ENCODE results near the gene SLC9A9.
"Not testable (repeated sequence)": the region's sequence is repeated elsewhere in the genome, so short reads cannot be mapped to it uniquely, and the experiment has no call there.

Gene SLC9A9

DNA sequence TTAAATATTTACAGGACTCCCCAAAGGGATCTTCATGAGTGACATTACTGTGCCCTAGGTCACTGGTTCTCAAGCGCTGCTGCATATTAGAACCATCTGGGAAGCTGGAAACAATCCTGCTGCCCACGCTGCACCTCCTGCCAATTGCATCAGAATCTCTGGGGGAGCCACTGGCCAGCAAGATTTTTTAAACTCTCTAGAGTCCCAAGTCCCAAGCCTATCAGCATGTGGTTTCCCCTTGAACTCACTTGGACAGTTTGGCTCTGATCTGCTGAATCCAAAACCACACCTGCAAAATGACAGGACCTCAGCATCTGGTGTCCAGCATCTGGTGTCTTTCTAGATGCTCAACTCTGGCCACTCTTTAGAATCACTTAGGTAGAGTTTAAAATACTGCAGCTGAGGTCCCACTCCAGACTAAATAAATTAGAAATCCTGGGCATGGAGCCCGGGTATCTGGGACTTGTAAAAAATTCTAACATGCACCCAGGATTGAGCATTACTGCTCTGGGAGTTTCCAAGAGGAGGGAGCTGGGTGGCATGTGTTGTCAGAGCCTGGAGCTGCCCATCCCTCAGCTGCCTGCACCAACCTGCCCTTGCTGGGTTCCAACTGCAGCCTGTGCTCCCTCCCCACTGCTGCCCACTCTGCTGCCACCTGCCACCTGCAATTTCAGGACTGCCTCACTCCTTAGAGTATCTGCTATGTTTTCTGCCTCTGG lies 311.3 kb downstream of the SLC9A9 start:
- DNase-seq: no peak

DNA sequence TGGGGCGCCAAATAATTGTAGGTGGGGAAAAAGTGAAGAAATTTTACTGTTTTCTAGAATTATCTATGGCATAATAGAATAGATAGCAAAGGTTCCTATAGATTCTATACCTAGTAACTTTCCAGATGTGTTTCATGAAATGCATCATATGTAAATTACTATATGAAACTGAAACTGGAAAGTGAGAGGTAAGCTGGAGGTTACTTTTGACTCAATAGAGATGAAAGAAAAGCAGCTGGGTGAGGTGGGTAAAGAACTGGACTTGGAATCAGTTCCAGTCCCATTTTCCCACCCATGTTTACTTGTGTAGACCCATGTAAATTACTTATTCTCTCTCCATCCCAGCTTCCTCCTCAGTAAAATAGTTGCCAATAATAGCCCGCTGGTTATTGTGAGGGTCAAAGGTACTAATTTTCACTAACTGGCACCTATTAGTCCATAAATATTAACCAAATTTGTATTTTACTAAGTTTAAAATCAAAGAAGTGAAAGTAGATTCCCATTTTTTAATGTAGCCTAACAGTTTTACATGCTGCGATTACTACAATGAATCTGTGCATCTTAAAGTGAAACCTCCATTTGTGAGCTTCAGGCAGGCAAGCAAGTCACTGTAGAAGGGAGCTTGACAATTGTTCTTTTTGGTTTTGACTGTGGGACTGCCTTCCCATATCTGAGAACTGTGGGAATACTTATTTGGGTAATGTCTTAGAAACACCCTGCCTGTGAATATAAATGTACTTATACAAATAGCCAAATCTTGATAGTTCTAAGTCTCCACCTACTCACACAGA lies 312.1 kb downstream of the SLC9A9 start:
- no peak for DNase-seq

DNA sequence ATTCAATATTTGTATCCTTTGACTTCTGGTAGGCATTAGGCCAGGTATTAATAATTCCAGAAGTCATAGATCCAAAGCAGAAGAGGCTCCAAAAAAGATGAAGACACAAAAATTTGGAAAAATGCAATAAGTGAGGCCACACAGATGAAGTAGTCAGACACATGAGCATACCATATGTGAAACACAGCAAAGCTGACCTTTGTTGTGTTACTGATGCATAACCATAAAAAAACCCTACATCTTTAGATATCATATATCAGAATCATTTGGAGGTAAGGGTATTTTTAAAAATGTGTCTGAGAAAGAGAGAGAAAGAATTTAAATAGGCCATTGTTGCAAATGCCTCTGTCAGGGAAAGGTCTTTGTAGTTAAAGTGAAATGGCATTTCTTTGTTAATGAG lies 314.9 kb downstream of the SLC9A9 start:
- no peak for DNase-seq

DNA sequence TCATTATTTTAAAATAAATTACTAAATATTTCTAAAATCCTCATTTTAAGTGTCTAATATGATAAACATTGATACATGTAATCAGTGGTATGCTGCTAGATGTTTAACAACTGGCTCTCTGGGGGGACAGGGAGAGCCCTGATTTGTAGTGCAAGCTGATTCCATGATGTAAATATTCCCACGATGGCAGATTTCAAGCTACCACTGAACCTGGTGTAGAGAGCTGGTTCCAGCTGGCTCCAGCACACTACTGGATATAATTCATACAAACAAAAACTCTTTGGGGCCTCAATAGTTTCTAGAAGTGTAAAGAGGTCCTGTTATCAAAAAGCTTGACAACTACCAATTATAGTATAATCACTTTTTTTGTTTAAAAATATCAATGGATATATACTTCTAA lies 316.2 kb downstream of the SLC9A9 start:
- DNase-seq: no peak

DNA sequence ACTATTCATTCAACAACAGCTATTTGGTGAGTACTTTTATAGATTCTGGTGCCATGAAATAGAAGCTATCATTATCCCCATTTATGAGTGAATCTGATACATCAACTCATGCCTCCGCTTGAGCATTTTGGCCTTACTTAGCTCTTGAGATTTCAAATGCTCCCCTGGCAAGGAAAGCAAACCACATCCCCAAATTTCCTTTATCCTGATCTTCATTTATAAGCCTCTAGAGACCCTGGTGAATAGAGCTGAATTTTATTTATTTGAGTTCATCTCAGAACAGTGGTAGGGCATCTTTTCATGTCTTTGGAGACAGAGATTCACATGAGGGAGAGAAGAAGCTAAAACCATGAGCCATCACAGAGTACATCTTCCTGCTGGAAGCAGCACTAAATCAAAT lies 317.2 kb downstream of the SLC9A9 start:
- DNase-seq: no peak

DNA sequence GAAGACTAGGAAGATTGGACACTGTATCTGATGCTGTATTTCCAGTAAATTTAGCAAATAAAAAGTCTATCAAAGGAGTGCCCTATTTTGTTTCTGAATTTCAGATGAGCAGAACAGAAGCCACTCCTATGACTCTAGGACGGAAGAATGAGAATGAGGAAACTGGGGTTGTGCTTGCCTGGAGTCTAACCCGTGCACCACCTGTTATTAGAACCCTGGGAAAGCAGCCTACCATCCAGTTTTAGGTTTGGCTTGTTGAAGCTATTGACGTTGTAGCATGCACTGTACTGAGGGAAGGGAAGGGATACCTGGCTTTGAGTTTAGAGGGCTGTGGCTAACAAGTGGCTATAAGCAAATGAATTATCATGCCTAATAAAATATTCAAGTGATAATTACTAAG lies 318.5 kb downstream of the SLC9A9 start:
- DNase-seq: no peak

DNA sequence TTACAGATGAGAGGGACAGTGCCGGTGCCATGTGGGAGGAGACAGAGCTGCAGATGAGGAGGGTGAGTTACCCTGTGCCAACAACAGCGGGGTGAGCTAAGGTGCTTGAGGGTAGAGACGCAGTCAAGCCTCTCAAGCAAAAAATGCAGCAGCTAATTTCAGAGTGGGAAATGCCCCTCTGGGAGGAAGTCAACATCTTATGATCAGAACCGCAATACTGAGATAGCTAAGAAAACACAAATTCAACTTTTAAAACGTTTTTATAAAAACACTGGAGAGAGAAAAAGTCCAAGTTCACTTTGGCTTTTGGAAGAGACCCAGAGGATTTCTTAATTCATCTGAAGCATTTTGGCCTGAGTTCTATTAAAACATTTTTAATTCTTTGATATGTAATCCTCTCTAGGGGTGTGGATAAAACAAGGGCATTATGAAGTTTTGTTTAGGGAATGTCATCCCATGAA lies 319.2 kb downstream of the SLC9A9 start:
- no peak for DNase-seq

DNA sequence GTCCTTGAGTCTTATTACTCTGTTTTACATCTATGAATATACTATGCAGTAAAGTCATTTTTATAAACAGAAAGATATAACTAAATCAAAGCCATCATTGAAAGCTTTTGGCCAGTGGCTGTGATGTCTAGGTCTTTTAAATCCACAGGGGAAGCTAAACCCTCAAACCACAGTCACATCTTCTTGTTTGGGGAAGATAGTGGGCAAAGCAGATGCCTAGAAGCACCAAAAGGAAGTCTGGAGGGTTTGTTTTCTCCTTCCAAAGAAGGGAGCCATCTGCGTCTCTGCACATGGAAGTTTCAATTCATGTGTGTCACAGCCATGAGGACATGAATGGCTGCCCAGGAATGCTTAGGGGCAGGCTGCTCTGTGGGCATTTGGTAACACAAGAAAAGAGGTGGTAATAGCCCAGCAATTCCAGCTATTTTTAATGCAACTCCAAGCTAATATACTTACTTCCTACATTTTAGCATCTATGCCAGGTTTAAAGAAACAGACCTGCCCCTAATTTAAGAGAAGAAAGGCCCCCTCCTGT lies 322.2 kb downstream of the SLC9A9 start:
- no peak for DNase-seq

DNA sequence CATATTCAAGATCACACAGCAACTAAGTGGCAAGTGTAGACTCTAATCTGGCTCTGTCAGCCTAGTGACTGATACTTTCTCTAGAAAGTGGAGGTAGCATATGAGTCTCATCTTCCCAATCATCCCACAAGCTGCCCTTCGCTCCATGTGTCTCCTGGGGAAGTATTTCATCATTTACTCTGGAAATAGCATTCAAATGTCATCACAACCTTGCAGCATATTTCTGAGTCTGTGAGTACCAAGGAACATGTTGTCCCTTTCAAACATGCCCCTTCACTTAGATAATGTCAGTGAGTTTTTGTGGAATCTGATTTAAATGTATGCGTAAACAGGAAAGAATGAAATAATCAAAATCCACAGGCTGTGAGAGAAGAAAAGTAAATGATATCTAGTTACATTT lies 322.9 kb downstream of the SLC9A9 start:
- DNase-seq: no peak

DNA sequence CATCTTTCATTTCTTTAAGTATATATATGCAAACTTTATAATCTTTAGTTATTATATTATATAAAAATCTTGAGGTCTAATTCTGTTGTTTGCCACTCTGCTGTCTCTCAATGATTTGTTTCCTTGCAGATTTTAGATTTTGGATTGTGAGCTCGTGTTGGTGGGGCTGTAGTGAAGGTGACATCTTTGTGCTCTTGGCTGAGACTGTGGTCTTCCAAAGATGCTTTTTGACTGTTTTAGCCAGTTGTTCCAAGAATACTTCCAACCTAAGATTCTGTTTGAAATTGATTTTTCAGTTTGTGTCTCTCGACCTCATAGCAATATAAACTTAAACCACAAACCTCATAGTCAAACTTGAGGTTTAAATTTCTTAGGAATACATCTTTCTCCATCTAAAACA lies 326.5 kb downstream of the SLC9A9 start:
- DNase-seq: no peak

DNA sequence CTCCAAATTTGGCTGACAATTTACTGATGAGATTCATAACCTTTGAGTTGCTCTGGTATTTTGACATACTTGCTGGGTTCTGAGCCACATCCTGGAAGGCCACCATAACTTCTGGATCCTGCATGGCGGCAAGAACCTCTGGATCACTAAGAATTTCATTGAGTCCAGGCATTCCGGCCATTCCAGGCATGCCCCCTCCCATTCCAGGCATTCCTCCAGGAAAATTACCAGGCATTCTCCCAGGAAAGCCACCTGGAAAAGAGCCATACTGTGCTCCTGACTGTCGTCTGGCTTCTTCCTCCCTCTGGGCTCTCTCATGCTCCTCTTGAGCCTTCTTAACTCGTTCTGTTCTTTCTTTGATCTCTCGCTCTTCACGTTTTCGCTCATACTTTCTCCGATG lies 331.1 kb downstream of the SLC9A9 start:
- DNase-seq: not testable (repeated sequence)

DNA sequence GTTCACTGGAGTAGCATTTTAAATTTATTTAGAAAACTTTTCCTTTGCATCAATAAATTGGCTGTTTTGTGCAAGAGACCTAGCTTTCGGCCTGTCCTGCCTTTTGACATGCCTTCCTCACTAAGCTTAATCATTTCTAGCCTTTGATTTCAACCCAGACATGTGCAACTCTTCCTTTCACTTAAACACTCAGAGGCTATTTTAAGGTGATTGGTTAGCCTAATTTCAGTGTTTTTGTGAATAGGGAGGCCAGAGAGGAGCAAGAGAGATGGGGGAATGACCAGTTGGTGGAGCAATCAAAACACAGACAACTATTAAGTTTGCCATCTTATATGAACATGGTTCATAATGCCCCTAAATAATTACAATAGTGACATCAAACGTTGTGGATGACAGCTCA lies 333.4 kb downstream of the SLC9A9 start:
- no peak for DNase-seq

DNA sequence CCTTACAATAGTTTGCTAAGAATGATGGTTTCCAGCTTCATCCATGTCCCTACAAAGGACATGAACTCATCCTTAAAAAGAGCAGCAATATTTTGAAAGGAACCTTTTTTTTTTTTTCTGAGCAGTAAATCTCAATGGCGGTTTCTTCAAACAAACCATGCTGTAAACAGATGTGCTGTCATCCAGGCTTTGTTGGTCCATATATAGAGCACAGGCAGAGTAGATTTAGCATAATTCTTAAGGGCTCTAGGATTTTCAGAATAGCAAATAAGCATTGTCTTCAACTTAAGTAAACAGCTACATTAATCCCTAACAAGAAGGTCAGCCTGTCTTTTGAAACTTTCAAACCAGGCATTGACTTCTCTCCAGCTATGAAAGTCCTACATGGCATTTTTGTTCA lies 334.2 kb downstream of the SLC9A9 start:
- DNase-seq: no peak

DNA sequence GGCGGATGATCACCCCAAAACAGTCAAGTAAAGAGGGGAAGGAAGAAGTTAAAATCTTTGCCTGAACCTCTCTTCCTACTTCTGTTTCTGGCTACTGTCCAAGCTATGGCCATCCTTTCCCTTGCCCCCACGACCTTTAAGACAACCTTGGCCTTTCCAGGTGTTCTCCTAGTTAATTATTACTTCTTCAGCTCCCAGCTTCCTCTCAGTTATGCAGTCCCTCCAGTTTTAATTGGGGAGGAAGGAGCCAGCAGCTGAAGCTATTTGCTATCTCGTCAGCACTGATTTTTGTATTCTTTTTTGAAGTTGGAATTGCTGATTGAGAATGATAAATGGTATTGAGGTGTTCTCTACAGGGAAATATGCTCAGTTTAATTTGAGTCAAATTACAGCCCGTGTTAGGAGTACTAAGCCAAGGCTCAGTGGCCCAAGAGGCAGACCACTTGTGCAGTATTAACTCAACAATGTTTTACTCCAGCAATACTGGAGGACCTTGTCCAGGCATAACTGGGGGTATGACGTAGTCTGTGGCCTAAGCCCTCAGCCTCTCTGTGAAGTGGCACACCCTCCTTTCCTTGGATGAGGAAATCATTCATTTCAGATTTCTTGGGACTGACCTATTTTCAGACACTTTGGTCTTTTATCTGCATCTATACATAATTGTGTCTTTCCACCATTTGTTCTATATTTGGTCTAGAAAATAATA lies 336.9 kb downstream of the SLC9A9 start:
- no peak for DNase-seq

DNA sequence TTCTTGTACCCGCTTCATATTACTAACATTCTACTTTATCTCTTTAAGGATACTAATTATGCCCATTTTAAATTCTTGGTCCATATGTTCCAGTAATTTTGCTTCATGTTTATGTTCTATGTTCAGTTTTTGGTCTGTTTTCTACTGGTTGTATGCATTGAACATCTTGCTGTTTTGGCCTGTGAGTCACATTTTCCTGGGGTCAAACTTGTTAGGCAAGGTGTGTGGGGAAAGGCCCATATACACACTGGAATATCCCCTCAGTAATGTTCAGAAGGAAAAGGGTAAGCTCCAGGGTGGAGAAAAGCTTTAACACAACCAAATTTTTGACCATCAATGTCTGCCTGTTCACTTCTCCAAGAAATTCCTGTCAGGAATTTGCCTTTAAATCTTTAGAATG lies 337.7 kb downstream of the SLC9A9 start:
- no peak for DNase-seq

DNA sequence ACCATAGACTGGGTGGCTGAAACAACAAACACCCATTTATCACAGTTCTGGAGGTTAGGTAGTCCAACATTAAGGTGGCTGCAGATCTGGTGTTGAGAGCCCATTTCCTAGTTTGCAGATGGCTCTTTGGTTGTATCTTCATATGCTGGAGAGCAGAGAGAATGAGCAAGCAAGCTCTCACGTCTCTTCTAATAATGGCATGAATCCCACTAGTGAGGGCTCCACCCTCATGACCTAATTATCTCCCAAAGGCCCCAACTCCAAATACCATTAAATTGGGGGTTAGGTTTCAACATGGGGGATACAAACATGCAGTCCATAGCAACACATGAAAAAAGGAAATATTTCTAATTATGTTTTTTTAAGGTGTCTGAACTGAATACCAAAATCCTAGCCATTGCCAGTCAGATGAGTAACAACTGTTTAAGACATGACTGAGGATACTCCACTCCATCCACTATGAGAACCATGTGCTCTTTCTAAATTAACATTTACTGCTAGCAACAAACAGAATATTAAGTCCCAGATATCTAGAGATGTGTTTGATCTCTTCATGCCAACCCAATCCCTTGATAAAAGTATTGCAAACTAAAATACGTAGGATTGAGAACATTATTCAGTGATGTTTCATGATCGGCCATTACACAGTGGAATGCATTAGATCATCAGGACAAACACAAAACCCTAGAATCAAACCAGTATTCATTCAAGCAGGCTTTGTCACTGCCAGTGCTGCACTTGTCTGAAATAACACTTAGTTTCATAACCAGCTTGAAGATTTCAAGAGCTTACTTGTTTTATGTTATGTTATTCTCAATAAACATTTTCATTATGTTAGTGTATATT lies 340.3 kb downstream of the SLC9A9 start:
- DNase-seq: no peak

DNA sequence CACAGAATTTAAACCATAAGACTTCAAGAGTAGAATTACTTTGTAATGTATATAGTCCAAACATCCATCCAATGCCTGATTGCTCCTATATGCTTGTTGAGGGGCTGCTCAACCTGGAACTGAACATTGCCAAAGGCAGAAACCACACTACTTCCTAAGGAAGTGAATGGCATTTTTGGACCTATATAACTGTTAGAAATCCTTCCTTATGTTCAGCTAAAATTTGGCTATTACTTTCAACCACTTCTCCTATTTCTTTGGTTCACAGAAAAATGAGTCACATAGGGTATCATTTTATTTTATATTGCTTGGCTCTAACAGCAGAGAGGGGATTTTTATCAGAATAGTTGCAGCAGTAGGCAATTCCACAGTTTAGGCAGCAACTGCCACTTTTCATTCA lies 342.1 kb downstream of the SLC9A9 start:
- DNase-seq: no peak

DNA sequence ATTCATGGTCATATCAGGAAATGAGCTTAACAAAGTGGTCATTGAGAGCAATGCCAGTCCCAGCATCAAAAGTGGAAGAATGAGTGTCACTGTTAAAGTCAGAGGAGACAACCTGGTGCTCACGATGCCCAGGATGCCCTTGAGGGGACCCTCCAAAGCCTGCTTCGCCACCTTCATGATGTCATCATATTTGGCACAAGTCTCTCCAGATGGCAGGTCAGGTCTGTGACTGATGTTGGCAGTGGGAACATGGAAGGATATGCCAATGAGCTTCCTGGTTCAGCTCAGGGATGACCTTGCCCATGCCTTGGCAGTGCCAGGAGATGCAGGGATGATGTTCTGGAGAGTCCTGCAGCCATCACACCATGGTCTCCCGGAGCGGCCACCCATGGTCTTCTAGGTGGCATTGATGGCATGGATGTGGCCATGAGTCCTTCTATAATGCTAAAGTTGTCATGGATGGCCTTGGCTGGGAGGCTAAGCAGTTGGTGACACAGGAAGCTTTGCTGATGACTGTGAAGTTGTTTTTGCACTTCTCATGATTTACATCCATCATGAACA lies 344.9 kb downstream of the SLC9A9 start:
- DNase-seq: no peak

DNA sequence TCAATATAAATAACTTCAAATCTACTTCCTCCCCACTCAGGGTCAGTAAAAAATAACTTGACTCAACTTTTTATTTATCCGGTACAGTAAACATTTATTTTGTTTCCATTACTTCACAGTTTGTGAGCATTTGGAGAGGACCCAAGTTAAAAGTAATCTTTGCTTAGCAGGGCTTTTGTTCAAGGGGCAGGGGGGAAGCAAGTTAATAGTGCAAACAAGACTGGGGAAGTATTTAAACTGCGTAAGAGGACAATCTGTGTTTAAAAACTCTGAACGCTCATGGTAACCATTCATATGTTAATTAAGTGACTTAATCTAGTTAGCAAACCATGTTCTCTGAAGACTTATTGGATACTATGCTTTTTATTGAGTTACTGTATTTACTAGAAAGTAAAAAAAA lies 346.2 kb downstream of the SLC9A9 start:
- DNase-seq: no peak

DNA sequence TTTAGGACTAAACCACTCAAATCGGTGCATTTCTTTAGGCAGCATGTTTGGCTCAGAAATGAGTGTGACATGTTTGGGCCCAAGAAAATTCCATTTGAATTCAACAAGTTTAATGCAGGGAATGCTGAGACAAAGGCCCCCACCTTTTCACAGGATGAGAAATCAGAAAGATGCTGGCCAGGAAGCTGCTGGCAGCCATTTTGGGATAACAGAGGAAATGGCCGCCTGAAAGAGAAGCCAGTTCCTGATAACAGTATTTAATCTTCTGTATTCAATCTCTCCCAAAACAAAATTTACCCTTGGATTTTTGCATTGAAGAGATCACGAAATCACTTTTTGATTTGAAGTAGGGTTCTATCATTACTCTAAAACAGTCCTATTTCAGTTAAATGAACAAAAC lies 350.9 kb downstream of the SLC9A9 start:
- DNase-seq: no peak

DNA sequence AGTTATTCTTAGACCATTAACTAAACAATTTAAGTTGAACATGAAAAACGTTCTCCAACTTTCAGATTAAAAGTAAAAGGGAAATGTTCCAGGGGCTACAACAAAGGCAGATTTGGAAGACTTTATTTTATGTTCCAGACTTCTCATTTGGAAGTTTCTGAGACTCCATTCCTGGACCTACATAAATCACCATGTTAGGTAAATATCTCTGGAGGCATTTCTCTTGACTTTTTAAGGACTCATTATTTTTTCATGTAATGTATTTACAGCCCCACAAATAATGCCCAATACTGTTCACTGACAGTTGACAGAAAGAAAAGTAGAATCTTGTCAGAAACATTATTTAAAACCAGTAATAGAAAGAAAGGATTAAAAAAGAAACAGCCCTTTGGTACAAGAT lies 352.1 kb downstream of the SLC9A9 start:
- no peak for DNase-seq

DNA sequence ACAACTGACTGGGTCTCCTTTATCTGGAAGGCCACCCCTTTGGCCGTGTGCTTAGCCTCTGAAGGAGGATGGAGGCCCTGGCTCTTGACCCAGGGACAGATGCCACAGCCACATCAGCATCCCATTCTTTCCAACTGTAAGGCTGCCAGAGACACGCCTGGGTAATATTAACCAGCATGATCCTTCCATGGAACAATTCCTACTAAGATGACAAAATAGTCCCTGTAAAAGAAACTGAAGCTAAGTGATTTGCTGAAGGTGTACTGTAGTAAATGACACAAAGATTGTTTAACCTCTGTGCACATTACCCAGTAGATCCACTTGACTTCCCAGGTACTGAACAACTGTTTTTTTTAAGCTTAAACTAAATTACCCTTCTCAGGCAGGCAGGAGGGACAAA lies 352.7 kb downstream of the SLC9A9 start:
- no peak for DNase-seq
